ENCODE results near the gene OGG1. TPM values are rescaled to one million over a fixed set of nuclear protein-coding genes. Genes with fewer than 3 reads are reported as not detected.

The OGG1 gene
- total RNA-seq, 5 donors from 2014 or later (not counting 1 experiment from before 2014, with no cell fraction given), result 18.3 to 41.3 (median 38.1) TPM

DNA sequence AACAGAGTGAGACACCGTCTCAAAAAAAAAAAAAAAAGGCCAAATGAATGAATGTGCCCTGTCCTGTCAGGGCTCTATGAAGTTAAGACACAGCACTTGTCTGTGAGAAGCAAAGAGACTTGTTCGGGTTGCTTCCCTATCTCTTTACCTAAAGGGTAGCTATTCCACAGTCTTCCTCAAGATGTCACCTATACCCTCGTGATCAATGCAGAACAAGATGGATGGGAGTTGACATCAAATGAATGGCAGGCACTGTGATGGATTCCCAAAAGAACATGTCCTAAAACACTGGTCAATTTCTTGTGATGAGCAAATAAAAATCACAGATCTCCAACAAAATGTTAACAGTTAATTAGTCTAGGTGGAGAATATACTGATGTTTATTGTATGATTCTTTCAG lies 33.0 kb downstream of the OGG1 start:
- H3K27me3 ChIP-seq (replicated peaks in 1 of 2; ENCODE audit: control insufficient read depth in 2 of 2, extremely low read depth in 1 of 2, insufficient read depth in 2 of 2, low read length in 1 of 2), result no peaks in the 10 kb centered on the region
- Mint-ChIP-seq H3K9me3 (no peaks in the 10 kb centered on the region), H3K36me3 (peaks cover 40% of the 10 kb centered on the region), H3K4me3 (no peak overlapping the region), H3K27me3 (no peaks in the 10 kb centered on the region), H3K4me1 (peaks cover 55 to 60% (median 56%) of the 10 kb centered on the region in 3 donors), H3K27ac (no peak overlapping the region)
- no peak overlapping the region for H3K27ac ChIP-seq (ENCODE audit: low read length)
- H3K4me1 ChIP-seq (ENCODE audit: control insufficient read depth in 1 of 2, extremely low read depth in 1 of 2, insufficient read depth in 2 of 2, low read length in 2 of 2), result peaks cover 38 to 53% of the 10 kb centered on the region in 2 experiments
- no peaks in the 10 kb centered on the region for H3K9me3 ChIP-seq
- peaks cover 14 to 48% of the 10 kb centered on the region in 2 donors for H3K36me3 ChIP-seq (ENCODE audit: control insufficient read depth in 2 of 2, extremely low read depth in 1 of 2, insufficient read depth in 1 of 2, low read length in 1 of 2)
- WGBS (ENCODE audit: insufficient coverage), result 60% methylated on average over 2 of the region's 3 CpGs
- ChIA-PET POLR2A (interaction anchor here (0.7 kb wide), 2 partner anchors 52 to 64 kb away, joined by 5 to 6 read pairs; no protein-coding TSS in a partner anchor), CTCF (interaction anchor here in 1 of 2 donors (0.7 kb wide), 1 partner anchor 204 kb away, joined by 7 read pairs; the partner anchor contains the start of gene EMC3)
- H3K4me3 ChIP-seq (ENCODE audit: control insufficient read depth in 1 of 2, extremely low read depth in 1 of 2, low read length in 1 of 2), result no peak overlapping the region
- ATAC-seq (replicated peaks in 1 of 4) (peak in 1 of 4 experiments; percentile 55), DNase-seq (peak in 1 of 35 experiments; percentile 45)

DNA sequence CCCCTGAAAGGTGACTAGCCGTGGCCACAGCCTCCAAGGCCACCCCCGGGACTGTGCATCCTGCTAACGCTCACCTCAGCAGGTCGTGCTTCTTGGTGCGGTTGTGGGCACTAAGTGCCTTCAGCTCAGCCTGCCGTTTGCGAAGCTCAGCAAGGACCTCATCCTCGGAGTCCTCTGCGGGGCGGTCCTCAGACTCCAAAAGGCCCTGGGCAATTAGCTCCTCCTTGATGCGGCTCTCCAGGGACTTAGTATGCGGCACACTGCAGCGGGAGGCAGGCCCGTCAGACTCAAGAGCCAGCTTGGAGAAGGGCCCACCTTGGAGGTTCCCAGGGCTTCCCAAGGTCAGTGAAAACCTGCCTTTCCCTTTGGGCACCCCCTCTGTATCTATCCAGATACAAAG lies 34.2 kb downstream of the OGG1 start:
- ATAC-seq (replicated peaks in 1 of 4) (no peak), DNase-seq (no peak)
- Histone ChIP-seq H3K36me3 (ENCODE audit: control insufficient read depth in 2 of 2, extremely low read depth in 1 of 2, insufficient read depth in 1 of 2, low read length in 1 of 2) (peaks cover 14 to 53% of the 10 kb centered on the region in 2 donors), H3K27ac (ENCODE audit: low read length) (no peak overlapping the region), H3K9me3 (no peaks in the 10 kb centered on the region), H3K27me3 (replicated peaks in 1 of 2; ENCODE audit: control insufficient read depth in 2 of 2, extremely low read depth in 1 of 2, insufficient read depth in 2 of 2, low read length in 1 of 2) (no peaks in the 10 kb centered on the region), H3K4me3 (ENCODE audit: control insufficient read depth in 1 of 2, extremely low read depth in 1 of 2, low read length in 1 of 2) (no peak overlapping the region), H3K4me1 (ENCODE audit: control insufficient read depth in 1 of 2, extremely low read depth in 1 of 2, insufficient read depth in 2 of 2, low read length in 2 of 2) (peaks cover 33 to 45% of the 10 kb centered on the region in 2 experiments)
- H3K27me3 Mint-ChIP-seq, result no peaks in the 10 kb centered on the region
- POLR2A ChIA-PET, result no interaction called here
- WGBS (ENCODE audit: insufficient coverage), result 98% methylated on average over 13 of the region's 14 CpGs
- H3K9me3 Mint-ChIP-seq, result no peaks in the 10 kb centered on the region
- H3K4me1 Mint-ChIP-seq, result peaks cover 47 to 51% (median 47%) of the 10 kb centered on the region in 3 donors
- H3K27ac Mint-ChIP-seq, result no peak overlapping the region
- H3K36me3 Mint-ChIP-seq, result peaks cover 44% of the 10 kb centered on the region
- H3K4me3 Mint-ChIP-seq, result no peak overlapping the region
- CTCF ChIA-PET, result no interaction called here

DNA sequence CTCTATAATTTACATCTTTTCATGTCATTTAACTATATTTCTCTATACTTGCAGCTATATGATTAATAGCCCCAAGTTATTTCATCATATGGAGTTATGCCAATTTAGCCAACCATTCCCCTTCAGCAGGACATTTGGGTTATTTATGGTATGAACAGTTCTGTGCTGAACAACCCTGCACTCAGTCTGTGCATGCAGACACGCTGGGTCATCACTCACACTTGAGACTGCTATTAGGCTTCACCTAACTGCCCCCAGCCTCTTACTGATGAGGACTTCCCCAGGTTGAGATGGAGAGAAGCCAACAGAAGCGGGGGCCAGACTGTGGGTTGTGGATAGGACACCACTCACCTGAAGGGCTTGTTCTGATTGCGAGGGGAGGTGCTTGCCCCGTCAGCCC lies 35.2 kb downstream of the OGG1 start:
- Histone ChIP-seq H3K9me3 (no peaks in the 10 kb centered on the region), H3K36me3 (ENCODE audit: control insufficient read depth in 2 of 2, extremely low read depth in 1 of 2, insufficient read depth in 1 of 2, low read length in 1 of 2) (peaks cover 14 to 61% of the 10 kb centered on the region in 2 donors), H3K4me3 (ENCODE audit: control insufficient read depth in 1 of 2, extremely low read depth in 1 of 2, low read length in 1 of 2) (no peak overlapping the region), H3K27ac (ENCODE audit: low read length) (no peak overlapping the region), H3K27me3 (replicated peaks in 1 of 2; ENCODE audit: control insufficient read depth in 2 of 2, extremely low read depth in 1 of 2, insufficient read depth in 2 of 2, low read length in 1 of 2) (no peaks in the 10 kb centered on the region), H3K4me1 (ENCODE audit: control insufficient read depth in 1 of 2, extremely low read depth in 1 of 2, insufficient read depth in 2 of 2, low read length in 2 of 2) (peaks cover 27 to 38% of the 10 kb centered on the region in 2 experiments)
- H3K36me3 Mint-ChIP-seq, result peaks cover 51% of the 10 kb centered on the region
- peaks cover 42 to 49% (median 43%) of the 10 kb centered on the region in 3 donors for H3K4me1 Mint-ChIP-seq
- no peak for ATAC-seq (replicated peaks in 1 of 4)
- POLR2A ChIA-PET, result no interaction called here
- CTCF ChIA-PET, result no interaction called here
- H3K27me3 Mint-ChIP-seq, result no peaks in the 10 kb centered on the region
- H3K27ac Mint-ChIP-seq, result no peak overlapping the region
- H3K4me3 Mint-ChIP-seq, result no peak overlapping the region
- no peak for DNase-seq
- WGBS (ENCODE audit: insufficient coverage), result no CpG with 5 or more reads among the region's 4 CpGs
- no peaks in the 10 kb centered on the region for H3K9me3 Mint-ChIP-seq

DNA sequence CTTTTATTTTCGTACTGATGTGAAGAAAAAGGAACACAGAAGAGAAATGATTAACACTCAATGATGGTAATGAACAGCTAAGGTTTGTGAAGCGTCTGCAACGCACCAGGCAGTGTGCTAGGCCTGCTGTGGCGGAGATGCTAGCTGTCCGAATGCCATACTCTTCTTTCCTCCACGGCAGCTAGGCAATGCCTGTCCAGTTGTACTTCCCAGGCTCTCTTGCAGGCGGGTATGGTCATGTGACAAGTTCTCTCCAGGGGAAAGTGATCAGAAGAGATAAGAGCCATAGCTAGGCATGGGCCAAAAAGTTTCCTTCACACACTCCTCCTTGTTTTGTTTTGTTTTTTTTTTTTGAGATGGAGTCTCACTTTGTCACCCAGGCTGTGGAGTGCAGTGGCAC lies 35.9 kb downstream of the OGG1 start:
- no peaks in the 10 kb centered on the region for H3K27me3 Mint-ChIP-seq
- H3K36me3 ChIP-seq (ENCODE audit: control insufficient read depth in 2 of 2, extremely low read depth in 1 of 2, insufficient read depth in 1 of 2, low read length in 1 of 2), result peaks cover 14 to 66% of the 10 kb centered on the region in 2 donors
- POLR2A ChIA-PET, result interaction anchor here in 1 of 2 donors (0.6 kb wide), 1 partner anchor 216 kb away, joined by 3 read pairs; no protein-coding TSS in a partner anchor

DNA sequence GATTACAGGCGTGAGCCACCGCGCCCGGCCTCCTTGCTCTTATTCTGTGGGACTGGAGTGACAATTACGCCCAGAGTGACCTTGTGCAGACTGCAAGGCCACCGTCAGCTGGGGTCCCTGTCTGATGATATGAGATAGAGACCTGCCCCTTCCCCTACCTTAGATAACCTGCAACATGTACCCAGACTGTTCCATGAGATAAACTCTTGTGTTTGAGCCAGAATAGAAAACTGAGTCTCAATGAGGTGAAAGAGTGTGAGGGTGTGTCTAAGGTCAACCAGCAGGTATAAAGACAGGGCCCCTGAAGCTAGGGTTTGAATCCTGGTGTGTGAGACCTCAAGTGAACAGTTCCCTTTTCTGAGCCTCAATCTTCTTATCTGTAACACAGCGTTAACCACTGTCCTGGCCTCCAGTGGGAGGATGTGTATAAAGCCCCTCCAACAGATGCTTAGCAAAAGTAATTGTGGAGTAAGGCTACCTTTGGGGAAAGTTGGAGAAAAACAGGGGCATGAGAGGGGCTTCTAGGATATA lies 36.5 kb downstream of the OGG1 start:
- ChIA-PET POLR2A (no interaction called here), CTCF (interaction anchor here in 1 of 2 donors (0.5 kb wide), 1 partner anchor 15 kb away, joined by 3 read pairs; no protein-coding TSS in a partner anchor)
- DNase-seq (no peak), ATAC-seq (replicated peaks in 1 of 4) (no peak)
- peaks cover 14 to 71% of the 10 kb centered on the region in 2 donors for H3K36me3 ChIP-seq (ENCODE audit: control insufficient read depth in 2 of 2, extremely low read depth in 1 of 2, insufficient read depth in 1 of 2, low read length in 1 of 2)
- Mint-ChIP-seq H3K4me1 (peaks cover 42 to 49% (median 44%) of the 10 kb centered on the region in 3 donors), H3K9me3 (no peaks in the 10 kb centered on the region), H3K27ac (no peak overlapping the region), H3K4me3 (no peak overlapping the region), H3K27me3 (no peaks in the 10 kb centered on the region), H3K36me3 (peaks cover 55% of the 10 kb centered on the region)
- no CpG with 5 or more reads among the region's 7 CpGs for WGBS (ENCODE audit: insufficient coverage)
- no peaks in the 10 kb centered on the region for H3K9me3 ChIP-seq
- no peak overlapping the region for H3K4me3 ChIP-seq (ENCODE audit: control insufficient read depth in 1 of 2, extremely low read depth in 1 of 2, low read length in 1 of 2)
- no peaks in the 10 kb centered on the region for H3K27me3 ChIP-seq (replicated peaks in 1 of 2; ENCODE audit: control insufficient read depth in 2 of 2, extremely low read depth in 1 of 2, insufficient read depth in 2 of 2, low read length in 1 of 2)
- no peak overlapping the region for H3K27ac ChIP-seq (ENCODE audit: low read length)
- peaks cover 25 to 37% of the 10 kb centered on the region in 2 experiments for H3K4me1 ChIP-seq (ENCODE audit: control insufficient read depth in 1 of 2, extremely low read depth in 1 of 2, insufficient read depth in 2 of 2, low read length in 2 of 2)

More for the DNA sequence above, 35.9 kb downstream of the OGG1 start:
- H3K4me3 ChIP-seq (ENCODE audit: control insufficient read depth in 1 of 2, extremely low read depth in 1 of 2, low read length in 1 of 2), result no peak overlapping the region
- Mint-ChIP-seq H3K9me3 (no peaks in the 10 kb centered on the region), H3K36me3 (peaks cover 56% of the 10 kb centered on the region), H3K4me1 (peaks cover 42 to 49% (median 43%) of the 10 kb centered on the region in 3 donors), H3K4me3 (no peak overlapping the region), H3K27ac (no peak overlapping the region)
- no peak for ATAC-seq (replicated peaks in 1 of 4)
- no peak overlapping the region for H3K27ac ChIP-seq (ENCODE audit: low read length)
- no peak for DNase-seq
- H3K27me3 ChIP-seq (replicated peaks in 1 of 2; ENCODE audit: control insufficient read depth in 2 of 2, extremely low read depth in 1 of 2, insufficient read depth in 2 of 2, low read length in 1 of 2), result no peaks in the 10 kb centered on the region
- 100% methylated on average over 1 of the region's 7 CpGs for WGBS (ENCODE audit: insufficient coverage)
- CTCF ChIA-PET, result interaction anchor here in 1 of 2 donors (0.5 to 0.6 kb wide), 2 partner anchors 15 to 133 kb away, joined by 3 to 4 read pairs; no protein-coding TSS in a partner anchor
- H3K4me1 ChIP-seq (ENCODE audit: control insufficient read depth in 1 of 2, extremely low read depth in 1 of 2, insufficient read depth in 2 of 2, low read length in 2 of 2), result peaks cover 25 to 37% of the 10 kb centered on the region in 2 experiments
- H3K9me3 ChIP-seq, result no peaks in the 10 kb centered on the region

DNA sequence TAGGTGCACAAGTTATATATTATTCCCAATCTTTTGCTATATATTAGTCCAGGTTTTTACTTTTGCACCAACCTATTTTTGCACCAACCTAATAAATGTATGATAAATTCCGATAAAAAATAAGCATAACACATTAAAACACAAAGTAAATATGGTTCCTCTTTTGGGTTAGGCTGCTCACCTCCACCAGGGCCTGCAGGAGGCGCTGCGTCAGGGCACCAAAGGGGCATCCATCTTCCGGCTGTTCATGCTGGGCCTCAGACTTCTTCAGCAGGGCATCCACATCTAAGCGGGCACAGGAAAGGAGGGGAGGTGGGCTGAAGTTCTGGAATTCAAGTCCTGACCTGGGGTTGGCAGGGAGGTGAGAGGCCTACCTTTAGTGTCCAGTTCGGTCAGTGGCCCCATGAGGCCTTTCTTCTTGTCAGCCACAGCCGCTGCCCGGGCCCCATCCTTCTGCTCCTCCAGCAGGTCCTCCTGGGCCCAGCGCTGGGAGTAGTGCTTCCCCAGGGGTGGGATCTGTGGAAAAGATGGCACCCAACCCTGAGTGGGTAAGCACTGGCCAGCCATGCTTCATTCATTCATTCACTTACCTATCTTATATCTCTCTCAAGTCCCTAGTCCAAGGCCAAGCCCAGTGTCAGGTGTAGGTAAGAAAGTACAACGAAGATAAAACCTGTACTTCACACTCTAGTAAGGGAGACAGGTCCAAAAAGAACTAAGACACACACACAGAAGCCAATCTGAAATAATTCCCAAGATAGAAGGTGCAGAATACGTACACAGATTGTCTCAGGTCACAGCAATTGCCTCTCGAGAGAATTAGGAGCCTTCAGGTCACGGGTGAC lies 37.3 kb downstream of the OGG1 start:
- no peaks in the 10 kb centered on the region for H3K9me3 ChIP-seq
- ATAC-seq (replicated peaks in 1 of 4), result no peak
- ChIA-PET POLR2A (interaction anchor here in 1 of 2 donors (0.7 kb wide), 1 partner anchor 22 kb away, joined by 3 read pairs; no protein-coding TSS in a partner anchor), CTCF (no interaction called here)
- no peak overlapping the region for H3K4me3 Mint-ChIP-seq
- DNase-seq, result peak in 1 of 35 experiments; percentile 23
- H3K36me3 Mint-ChIP-seq, result peaks cover 51% of the 10 kb centered on the region
- no peaks in the 10 kb centered on the region for H3K9me3 Mint-ChIP-seq
- peaks cover 23 to 39% of the 10 kb centered on the region in 2 experiments for H3K4me1 ChIP-seq (ENCODE audit: control insufficient read depth in 1 of 2, extremely low read depth in 1 of 2, insufficient read depth in 2 of 2, low read length in 2 of 2)
- no peaks in the 10 kb centered on the region for H3K27me3 ChIP-seq (replicated peaks in 1 of 2; ENCODE audit: control insufficient read depth in 2 of 2, extremely low read depth in 1 of 2, insufficient read depth in 2 of 2, low read length in 1 of 2)
- WGBS (ENCODE audit: insufficient coverage), result 78% methylated on average over 3 of the region's 13 CpGs
- no peaks in the 10 kb centered on the region for H3K27me3 Mint-ChIP-seq
- H3K4me1 Mint-ChIP-seq, result peaks cover 46 to 50% (median 48%) of the 10 kb centered on the region in 3 donors
- H3K36me3 ChIP-seq (ENCODE audit: control insufficient read depth in 2 of 2, extremely low read depth in 1 of 2, insufficient read depth in 1 of 2, low read length in 1 of 2), result peaks cover 6 to 71% of the 10 kb centered on the region in 2 donors
- H3K4me3 ChIP-seq (ENCODE audit: control insufficient read depth in 1 of 2, extremely low read depth in 1 of 2, low read length in 1 of 2), result no peak overlapping the region
- peak overlapping the region; percentile 1 for H3K27ac ChIP-seq (ENCODE audit: low read length)
- peak overlapping the region; percentile 39 to 65 for H3K27ac Mint-ChIP-seq

Measured in T-cell (primary cell).